K562 treated with DMSO at 1 percent for 48 hours (cell line): ENCODE measurements around the gene ENPP4. TPM values are rescaled to one million over a fixed set of nuclear protein-coding genes. Genes with fewer than 3 reads are reported as not detected.

Experiments used
- total RNA-seq: library from RNA; unstranded; fragments of 300-600 nt; gene quantifications from 2 replicates; pipeline ENCODE4 v1.2.3, GENCODE V29; 2022; ENCODE audit warnings: low replicate concordance; ENCODE audit errors: extremely low read depth

ENPP4 gene, protein sequence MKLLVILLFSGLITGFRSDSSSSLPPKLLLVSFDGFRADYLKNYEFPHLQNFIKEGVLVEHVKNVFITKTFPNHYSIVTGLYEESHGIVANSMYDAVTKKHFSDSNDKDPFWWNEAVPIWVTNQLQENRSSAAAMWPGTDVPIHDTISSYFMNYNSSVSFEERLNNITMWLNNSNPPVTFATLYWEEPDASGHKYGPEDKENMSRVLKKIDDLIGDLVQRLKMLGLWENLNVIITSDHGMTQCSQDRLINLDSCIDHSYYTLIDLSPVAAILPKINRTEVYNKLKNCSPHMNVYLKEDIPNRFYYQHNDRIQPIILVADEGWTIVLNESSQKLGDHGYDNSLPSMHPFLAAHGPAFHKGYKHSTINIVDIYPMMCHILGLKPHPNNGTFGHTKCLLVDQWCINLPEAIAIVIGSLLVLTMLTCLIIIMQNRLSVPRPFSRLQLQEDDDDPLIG
- total RNA-seq, result not detected in 2 replicates

DNA sequence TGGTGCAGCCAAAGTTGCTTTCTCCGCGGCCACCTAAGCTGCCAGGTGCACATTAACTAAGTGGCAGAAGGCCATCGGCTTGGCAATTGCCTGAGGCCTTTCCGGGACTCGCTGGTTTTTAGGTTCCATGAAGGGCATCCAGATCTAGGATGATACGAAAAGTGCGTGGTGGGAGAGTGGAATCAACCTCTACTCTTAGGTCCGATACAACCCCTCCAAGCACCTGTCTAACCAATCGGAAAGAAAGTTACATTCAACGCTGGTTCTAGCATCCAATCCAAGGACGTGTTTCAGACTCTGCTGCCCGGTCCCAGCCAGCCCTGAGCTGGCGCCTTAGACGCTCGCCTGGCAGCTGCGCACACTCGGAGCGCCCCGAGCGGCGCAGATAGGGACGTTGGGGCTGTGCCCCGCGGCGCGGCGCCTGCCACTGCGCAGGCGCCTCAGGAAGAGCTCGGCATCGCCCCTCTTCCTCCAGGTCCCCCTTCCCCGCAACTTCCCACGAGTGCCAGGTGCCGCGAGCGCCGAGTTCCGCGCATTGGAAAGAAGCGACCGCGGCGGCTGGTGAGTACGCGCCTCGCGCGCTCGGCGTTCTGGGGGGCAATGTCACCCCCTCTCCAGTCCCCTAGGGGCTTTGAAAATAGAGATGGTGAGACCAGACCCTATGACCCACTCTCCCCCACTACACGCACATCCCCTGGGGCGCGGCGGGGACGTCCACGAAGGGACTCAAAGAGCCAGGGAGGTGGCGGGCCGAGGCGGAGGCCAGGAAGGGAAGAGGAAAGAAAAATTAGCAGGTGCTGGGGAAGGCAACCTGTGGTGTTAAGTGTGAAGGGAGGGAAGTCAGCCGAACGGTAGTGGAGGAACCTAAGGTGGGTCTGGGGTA lies at the start of gene ENPP4:
TSS of gene ENPP4 (plus strand) at position 361 of the 883 bp plus-strand sequence. CDS start 9,595 bp downstream, outside the sequence.

DNA sequence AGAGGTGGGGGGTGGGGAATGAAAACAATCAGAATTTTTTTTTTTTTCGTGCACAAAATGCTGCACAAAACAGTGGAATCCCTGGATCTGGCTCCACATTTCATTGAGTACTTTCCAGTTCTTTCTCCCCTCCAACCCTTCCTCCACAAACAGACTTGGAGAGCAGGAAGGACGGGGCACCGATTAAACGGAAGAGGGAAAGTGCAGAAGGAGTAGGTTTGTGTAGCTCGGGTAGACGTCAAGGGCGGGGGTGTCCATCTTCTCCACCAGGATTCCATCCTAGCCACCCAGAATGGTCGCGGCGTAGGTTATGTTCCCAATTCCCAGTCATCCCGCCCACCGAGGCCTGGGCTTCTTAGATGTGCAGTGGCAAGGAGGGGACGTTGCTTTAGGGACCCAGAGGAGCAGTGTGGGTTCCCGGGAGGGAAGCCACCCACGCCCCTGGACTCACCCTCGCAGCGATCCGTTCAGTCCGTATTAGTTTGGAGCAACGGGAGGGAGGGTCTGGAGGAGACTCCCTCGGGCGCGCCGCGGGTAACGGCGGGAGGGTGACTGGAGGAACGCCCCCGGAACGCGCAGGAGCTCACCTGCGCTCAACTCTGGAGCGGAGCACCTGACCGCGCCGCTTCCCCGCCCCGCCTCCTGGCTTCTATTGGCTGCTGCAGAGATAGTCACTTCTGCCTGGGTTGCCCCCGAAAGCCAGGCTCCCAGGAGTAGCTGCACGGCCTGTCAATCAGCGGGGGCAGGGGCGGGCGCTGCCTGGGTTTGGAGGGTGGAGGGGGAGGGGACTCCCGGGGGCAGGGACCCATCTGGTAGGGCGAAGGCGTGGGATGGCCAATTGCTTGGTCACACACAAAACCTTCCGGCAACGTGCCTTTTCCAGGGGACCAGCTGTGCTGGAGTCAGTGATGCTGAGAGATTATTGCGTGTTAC lies 40.8 kb downstream of the ENPP4 start, which contains the start of gene ENPP5:
TSS of gene ENPP5 (minus strand) at position 624 of the 933 bp plus-strand sequence. CDS start 2,718 bp downstream, outside the sequence.

Other genes starting within 250 kb of the ENPP4 start
- gene CLIC5, start 114.1 kb upstream of the ENPP4 start, total RNA-seq, result not detected in 2 replicates
- gene ENPP5, start 41.0 kb downstream of the ENPP4 start, total RNA-seq, result not detected in 2 replicates